PC-9 (cell line): Measurements from ENCODE around the gene SYT15.
"Not testable (repeated sequence)": the region's sequence is repeated elsewhere in the genome, so short reads cannot be mapped to it uniquely, and the experiment has no call there.

Source experiments
- EZH2 ChIP-seq: fragments of 200-600 bp; sonication (generic); IDR thresholded peaks from 2 replicates; pipeline ENCODE4 v1.8.0; 2017; ENCODE audit warnings: antibody characterized with exemption, low read depth
- TF ChIP-seq, protein P1 (sequence below): fragments of 200-600 bp; sonication (generic); conservative IDR thresholded peaks from 2 replicates; pipeline ENCODE4 v1.6.1; 2017; ENCODE audit warnings: mixed run types, antibody characterized with exemption, mild to moderate bottlenecking, moderate library complexity

DNA sequence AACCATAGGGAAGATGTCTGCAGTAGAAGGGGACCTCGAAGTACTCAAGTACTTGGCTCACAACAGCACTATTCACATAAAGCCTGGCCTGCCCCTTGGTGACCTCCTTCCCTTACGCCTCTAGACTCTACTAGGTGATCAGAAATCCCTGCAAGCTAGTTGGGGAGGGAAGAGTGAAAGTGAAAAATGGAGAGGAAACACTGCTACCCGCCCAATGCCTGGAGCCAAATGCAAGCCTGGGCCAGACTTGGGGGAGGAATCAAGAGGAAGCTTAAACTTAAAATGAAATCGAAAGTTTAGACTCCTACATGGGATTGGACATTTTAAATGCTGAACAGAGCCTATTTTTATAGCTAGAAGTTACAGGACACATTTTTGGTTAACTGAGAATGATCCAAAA lies 17.6 kb downstream of the SYT15 start:
- TF ChIP-seq, protein P1, sequence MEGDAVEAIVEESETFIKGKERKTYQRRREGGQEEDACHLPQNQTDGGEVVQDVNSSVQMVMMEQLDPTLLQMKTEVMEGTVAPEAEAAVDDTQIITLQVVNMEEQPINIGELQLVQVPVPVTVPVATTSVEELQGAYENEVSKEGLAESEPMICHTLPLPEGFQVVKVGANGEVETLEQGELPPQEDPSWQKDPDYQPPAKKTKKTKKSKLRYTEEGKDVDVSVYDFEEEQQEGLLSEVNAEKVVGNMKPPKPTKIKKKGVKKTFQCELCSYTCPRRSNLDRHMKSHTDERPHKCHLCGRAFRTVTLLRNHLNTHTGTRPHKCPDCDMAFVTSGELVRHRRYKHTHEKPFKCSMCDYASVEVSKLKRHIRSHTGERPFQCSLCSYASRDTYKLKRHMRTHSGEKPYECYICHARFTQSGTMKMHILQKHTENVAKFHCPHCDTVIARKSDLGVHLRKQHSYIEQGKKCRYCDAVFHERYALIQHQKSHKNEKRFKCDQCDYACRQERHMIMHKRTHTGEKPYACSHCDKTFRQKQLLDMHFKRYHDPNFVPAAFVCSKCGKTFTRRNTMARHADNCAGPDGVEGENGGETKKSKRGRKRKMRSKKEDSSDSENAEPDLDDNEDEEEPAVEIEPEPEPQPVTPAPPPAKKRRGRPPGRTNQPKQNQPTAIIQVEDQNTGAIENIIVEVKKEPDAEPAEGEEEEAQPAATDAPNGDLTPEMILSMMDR = not testable (repeated sequence)
- not testable (repeated sequence) for TF ChIP-seq EZH2
